Activated CD8-positive, alpha-beta T cell treated with anti-CD3 and anti-CD28 coated beads, Interleukin-2, amount 10 ng/mL, durations not matched to agents 7 days and 5 days (primary cell): ENCODE measurements around the gene DMD. TPM values are rescaled to one million over a fixed set of nuclear protein-coding genes. Genes with fewer than 3 reads are reported as not detected.
"Not testable (repeated sequence)": the region's sequence is repeated elsewhere in the genome, so short reads cannot be mapped to it uniquely, and the experiment has no call there.

Experiments used
- ATAC-seq: fragments of 150-1000 bp; cut with Tn5 transposase; one replicate; pipeline ENCODE4 v1.10.0; 2021; ENCODE audit warnings: moderate library complexity
- CTCF ChIA-PET: fragments of 350-600 bp; sonication (Branson Sonifier 250); formaldehyde crosslinking; loops from one replicate; lab custom pipeline; 2021; ENCODE audit warnings: antibody characterized with exemption; lab: Charles Lee
- POLR2A ChIA-PET: fragments of 350-600 bp; sonication (Branson Sonifier 250); formaldehyde crosslinking; loops from one replicate; lab custom pipeline; 2021; ENCODE audit warnings: antibody characterized with exemption; lab: Charles Lee
- DNase-seq: peaks from one replicate; pipeline ENCODE4 v3.0.0-alpha.2; 2020
- H3K27ac Mint-ChIP-seq: one replicate; pipeline ENCODE4 v1.8.0; 2021; ENCODE audit warnings: mild to moderate bottlenecking, mixed read lengths
- H3K27me3 Mint-ChIP-seq: one replicate; pipeline ENCODE4 v1.8.0; 2021; ENCODE audit warnings: low read depth, mixed read lengths
- H3K36me3 Mint-ChIP-seq: one replicate; pipeline ENCODE4 v1.8.0; 2021; ENCODE audit warnings: low read depth, mixed read lengths
- H3K4me1 Mint-ChIP-seq: one replicate; pipeline ENCODE4 v1.8.0; 2021; ENCODE audit warnings: low read depth, mixed read lengths
- H3K4me3 Mint-ChIP-seq: one replicate; pipeline ENCODE4 v1.8.0; 2021; ENCODE audit warnings: mild to moderate bottlenecking, mixed read lengths
- H3K9me3 Mint-ChIP-seq: one replicate; pipeline ENCODE4 v1.8.0; 2022; ENCODE audit warnings: mixed read lengths; ENCODE audit not compliant: insufficient read depth
- total RNA-seq, 2 experiments: library from RNA; stranded (reverse); gene quantifications; one replicate each; pipeline ENCODE4 v1.2.3, GENCODE V29; 2021

DMD gene
- total RNA-seq, 2 experiments from 2014 or later = not detected

GRCh38 chrX:33188881-33189280, 22.5 kb downstream of the DMD start:
- H3K27me3 Mint-ChIP-seq = no peaks in the 10 kb centered on the region
- H3K4me1 Mint-ChIP-seq = no peaks in the 10 kb centered on the region
- H3K4me3 Mint-ChIP-seq = no peak overlapping the region
- ATAC-seq = no peak
- no peak overlapping the region for H3K27ac Mint-ChIP-seq
- POLR2A ChIA-PET = no interaction called here
- H3K9me3 Mint-ChIP-seq = no peaks in the 10 kb centered on the region
- H3K36me3 Mint-ChIP-seq = no peaks in the 10 kb centered on the region
- no peak for DNase-seq
- CTCF ChIA-PET = no interaction called here

GRCh38 chrX:33188286-33188685, 23.1 kb downstream of the DMD start:
- Mint-ChIP-seq H3K27ac (no peak overlapping the region), H3K36me3 (no peaks in the 10 kb centered on the region), H3K27me3 (no peaks in the 10 kb centered on the region), H3K4me3 (no peak overlapping the region), H3K4me1 (no peaks in the 10 kb centered on the region), H3K9me3 (no peaks in the 10 kb centered on the region)
- CTCF ChIA-PET = no interaction called here
- DNase-seq (no peak), ATAC-seq (no peak)
- POLR2A ChIA-PET = no interaction called here

- ATAC-seq, DNase-seq, POLR2A ChIA-PET, H3K4me3 Mint-ChIP-seq, H3K27ac Mint-ChIP-seq, CTCF ChIA-PET, H3K9me3 Mint-ChIP-seq, H3K27me3 Mint-ChIP-seq, H3K36me3 Mint-ChIP-seq, H3K4me1 Mint-ChIP-seq: not testable (repeated sequence)
Observed at GRCh38 chrX:33184803-33185202, 26.5 kb downstream of the DMD start.

GRCh38 chrX:33183361-33183760, 28.0 kb downstream of the DMD start:
- H3K4me3 Mint-ChIP-seq = no peak overlapping the region
- H3K4me1 Mint-ChIP-seq = no peaks in the 10 kb centered on the region
- no peak for ATAC-seq
- H3K27ac Mint-ChIP-seq = no peak overlapping the region
- POLR2A ChIA-PET = no interaction called here
- H3K9me3 Mint-ChIP-seq = no peaks in the 10 kb centered on the region
- H3K36me3 Mint-ChIP-seq = no peaks in the 10 kb centered on the region
- CTCF ChIA-PET = no interaction called here
- H3K27me3 Mint-ChIP-seq = no peaks in the 10 kb centered on the region
- DNase-seq = no peak

GRCh38 chrX:33178690-33179089, 32.7 kb downstream of the DMD start:
- H3K9me3 Mint-ChIP-seq = no peaks in the 10 kb centered on the region
- H3K27ac Mint-ChIP-seq = no peak overlapping the region
- no peaks in the 10 kb centered on the region for H3K4me1 Mint-ChIP-seq
- H3K4me3 Mint-ChIP-seq = no peak overlapping the region
- H3K27me3 Mint-ChIP-seq = no peaks in the 10 kb centered on the region
- ATAC-seq (no peak), DNase-seq (no peak)
- H3K36me3 Mint-ChIP-seq = no peaks in the 10 kb centered on the region
- CTCF ChIA-PET = no interaction called here
- POLR2A ChIA-PET = no interaction called here

- no peak overlapping the region for H3K4me3 Mint-ChIP-seq
- ChIA-PET POLR2A (no interaction called here), CTCF (no interaction called here)
- no peak for ATAC-seq
- no peaks in the 10 kb centered on the region for H3K27me3 Mint-ChIP-seq
- H3K27ac Mint-ChIP-seq = no peak overlapping the region
- no peaks in the 10 kb centered on the region for H3K4me1 Mint-ChIP-seq
- H3K9me3 Mint-ChIP-seq = no peaks in the 10 kb centered on the region
- no peaks in the 10 kb centered on the region for H3K36me3 Mint-ChIP-seq
- DNase-seq = no peak
Observed at GRCh38 chrX:33178218-33178617, 33.1 kb downstream of the DMD start.

- POLR2A ChIA-PET = no interaction called here
- no peaks in the 10 kb centered on the region for H3K36me3 Mint-ChIP-seq
- no peaks in the 10 kb centered on the region for H3K4me1 Mint-ChIP-seq
- H3K27ac Mint-ChIP-seq = no peak overlapping the region
- CTCF ChIA-PET = no interaction called here
- no peak overlapping the region for H3K4me3 Mint-ChIP-seq
- no peak for ATAC-seq
- H3K9me3 Mint-ChIP-seq = no peaks in the 10 kb centered on the region
- DNase-seq = no peak
- no peaks in the 10 kb centered on the region for H3K27me3 Mint-ChIP-seq
Observed at GRCh38 chrX:33175201-33175600, 36.1 kb downstream of the DMD start.

- no peak for ATAC-seq
- Mint-ChIP-seq H3K9me3 (no peaks in the 10 kb centered on the region), H3K4me3 (no peak overlapping the region), H3K4me1 (no peaks in the 10 kb centered on the region), H3K27me3 (no peaks in the 10 kb centered on the region), H3K36me3 (no peaks in the 10 kb centered on the region), H3K27ac (no peak overlapping the region)
- DNase-seq = no peak
- ChIA-PET POLR2A (no interaction called here), CTCF (no interaction called here)
Observed at GRCh38 chrX:33171041-33171440, 40.3 kb downstream of the DMD start.

GRCh38 chrX:33161829-33162228, 49.5 kb downstream of the DMD start:
- H3K27ac Mint-ChIP-seq = no peak overlapping the region
- H3K36me3 Mint-ChIP-seq = no peaks in the 10 kb centered on the region
- H3K9me3 Mint-ChIP-seq = no peaks in the 10 kb centered on the region
- no peaks in the 10 kb centered on the region for H3K4me1 Mint-ChIP-seq
- no peak overlapping the region for H3K4me3 Mint-ChIP-seq
- H3K27me3 Mint-ChIP-seq = no peaks in the 10 kb centered on the region
- ChIA-PET POLR2A (interaction anchor here (0.6 kb wide), 1 partner anchor 171 kb away, joined by 3 read pairs; no protein-coding TSS in a partner anchor), CTCF (no interaction called here)
- ATAC-seq = no peak
- no peak for DNase-seq

- Mint-ChIP-seq H3K4me1 (no peaks in the 10 kb centered on the region), H3K4me3 (no peak overlapping the region), H3K9me3 (no peaks in the 10 kb centered on the region), H3K27me3 (no peaks in the 10 kb centered on the region), H3K27ac (no peak overlapping the region), H3K36me3 (no peaks in the 10 kb centered on the region)
- ChIA-PET POLR2A (no interaction called here), CTCF (no interaction called here)
- DNase-seq (no peak), ATAC-seq (no peak)
Observed at GRCh38 chrX:33160273-33160672, 51.1 kb downstream of the DMD start.

- Mint-ChIP-seq H3K9me3 (no peaks in the 10 kb centered on the region), H3K27me3 (no peaks in the 10 kb centered on the region), H3K27ac (no peak overlapping the region), H3K4me3 (no peak overlapping the region), H3K4me1 (no peaks in the 10 kb centered on the region), H3K36me3 (no peaks in the 10 kb centered on the region)
- ChIA-PET CTCF (no interaction called here), POLR2A (no interaction called here)
- DNase-seq (no peak), ATAC-seq (no peak)
Observed at GRCh38 chrX:33156152-33156726, 55.1 kb downstream of the DMD start.

GRCh38 chrX:33149580-33149979, 61.8 kb downstream of the DMD start:
- no peaks in the 10 kb centered on the region for H3K36me3 Mint-ChIP-seq
- no peak overlapping the region for H3K4me3 Mint-ChIP-seq
- ChIA-PET POLR2A (no interaction called here), CTCF (no interaction called here)
- H3K4me1 Mint-ChIP-seq = no peaks in the 10 kb centered on the region
- no peaks in the 10 kb centered on the region for H3K27me3 Mint-ChIP-seq
- no peaks in the 10 kb centered on the region for H3K9me3 Mint-ChIP-seq
- DNase-seq (no peak), ATAC-seq (no peak)
- no peak overlapping the region for H3K27ac Mint-ChIP-seq

- Mint-ChIP-seq H3K4me1 (no peaks in the 10 kb centered on the region), H3K4me3 (no peak overlapping the region), H3K27ac (no peak overlapping the region), H3K9me3 (no peaks in the 10 kb centered on the region), H3K27me3 (no peaks in the 10 kb centered on the region), H3K36me3 (no peaks in the 10 kb centered on the region)
- ATAC-seq (no peak), DNase-seq (no peak)
- ChIA-PET POLR2A (no interaction called here), CTCF (no interaction called here)
Observed at GRCh38 chrX:33149085-33149484, 62.3 kb downstream of the DMD start.
